Measurements from ENCODE around the gene BIRC6.

- TF ChIP-seq POLR2A (IDR thresholded peaks at IDR 0.05) (no peak), CTCF (IDR thresholded peaks at IDR 0.05) (no peak)
These were observed 295.9 kb downstream of the BIRC6 start for GRCh38 chr2:32652555-32653209.

Data from heart left ventricle (tissue), 13 donors.